ENCODE measurements around the gene EIF3B. TPM values are rescaled to one million over a fixed set of nuclear protein-coding genes. Genes with fewer than 3 reads are reported as not detected.

Gene EIF3B
- total RNA-seq, 4 donors from 2014 or later: 75.3 to 156 (median 97.4) TPM

- H3K9me3 ChIP-seq: no peaks in the 10 kb centered on the region
- peak in 1 of 3 donors; percentile 54 for DNase-seq
- H3K27ac ChIP-seq: no peak overlapping the region
- H3K4me1 ChIP-seq: no peaks in the 10 kb centered on the region
- no peaks in the 10 kb centered on the region for H3K27me3 ChIP-seq
- H3K4me3 ChIP-seq: no peak overlapping the region
- TF ChIP-seq POLR2A (IDR thresholded peaks at IDR 0.05) (no peak), CTCF (IDR thresholded peaks at IDR 0.05) (no peak)
- no peaks in the 10 kb centered on the region for H3K36me3 ChIP-seq
Observed at GRCh38 chr7:2417981-2418481, 63.4 kb downstream of the EIF3B start.

- no peak overlapping the region for H3K4me3 ChIP-seq
- no peaks in the 10 kb centered on the region for H3K9me3 ChIP-seq
- TF ChIP-seq CTCF (IDR thresholded peaks at IDR 0.05) (no peak), POLR2A (IDR thresholded peaks at IDR 0.05) (no peak)
- no peaks in the 10 kb centered on the region for H3K27me3 ChIP-seq
- H3K27ac ChIP-seq: no peak overlapping the region
- DNase-seq: no peak
- no peaks in the 10 kb centered on the region for H3K4me1 ChIP-seq
- no peaks in the 10 kb centered on the region for H3K36me3 ChIP-seq
Observed at GRCh38 chr7:2420216-2420933, 65.7 kb downstream of the EIF3B start.

GRCh38 chr7:2421943-2422310 is 67.3 kb downstream of the EIF3B start:
- no peak overlapping the region for H3K4me3 ChIP-seq
- no peaks in the 10 kb centered on the region for H3K36me3 ChIP-seq
- H3K9me3 ChIP-seq: no peaks in the 10 kb centered on the region
- no peaks in the 10 kb centered on the region for H3K4me1 ChIP-seq
- no peak overlapping the region for H3K27ac ChIP-seq
- no peak for DNase-seq
- no peaks in the 10 kb centered on the region for H3K27me3 ChIP-seq
- TF ChIP-seq CTCF (IDR thresholded peaks at IDR 0.05): no peak
- TF ChIP-seq POLR2A (IDR thresholded peaks at IDR 0.05): no peak

GRCh38 chr7:2425749-2426148 is 71.1 kb downstream of the EIF3B start:
- Histone ChIP-seq H3K4me3 (no peak overlapping the region), H3K27ac (no peak overlapping the region), H3K36me3 (no peaks in the 10 kb centered on the region), H3K9me3 (no peaks in the 10 kb centered on the region), H3K27me3 (no peaks in the 10 kb centered on the region), H3K4me1 (no peaks in the 10 kb centered on the region)
- TF ChIP-seq CTCF (IDR thresholded peaks at IDR 0.05): no peak
- TF ChIP-seq POLR2A (IDR thresholded peaks at IDR 0.05): no peak
- no peak for DNase-seq

Small RNAs within 50 kb of the gene (small RNA-seq; reads per million reads assigned to genes)
- gene AC004840.2: 0 reads per million in 2 donors

Other genes with a start within 250 kb of the EIF3B start
- gene MAD1L1, start 121.9 kb upstream of the EIF3B start, total RNA-seq: 100 to 1,000 TPM in 1 of 4 donors, 10 to 100 TPM in 3; 43.9 to 417 (median 59.1) TPM
- gene MRM2, start 112.6 kb upstream of the EIF3B start, total RNA-seq: 10 to 100 TPM in 3 of 4 donors, 1 to 10 TPM in 1; 8.1 to 19.0 (median 13.0) TPM
- gene NUDT1, start 112.6 kb upstream of the EIF3B start, total RNA-seq: 10 to 100 TPM in 2 of 4 donors, 1 to 10 TPM in 2; 3.2 to 75.1 (median 11.6) TPM
- gene SNX8, start 40.4 kb upstream of the EIF3B start, total RNA-seq: 10 to 100 TPM; 10.5 to 38.8 (median 19.2) TPM
- 10 to 100 TPM in 3 of 4 donors, 1 to 10 TPM in 1; 6.0 to 17.3 (median 13.1) TPM for gene CHST12, start 48.8 kb downstream of the EIF3B start, total RNA-seq
- not detected for gene GRIFIN, start 121.6 kb downstream of the EIF3B start, total RNA-seq
- gene LFNG, start 164.9 kb downstream of the EIF3B start, total RNA-seq: 100 to 1,000 TPM in 1 of 4 donors, 10 to 100 TPM in 3; 22.3 to 104 (median 41.7) TPM
- 10 to 100 TPM; 43.3 to 73.3 (median 54.1) TPM for gene BRAT1, start 200.7 kb downstream of the EIF3B start, total RNA-seq
- 100 to 1,000 TPM in 1 of 4 donors, 10 to 100 TPM in 3; 30.0 to 159 (median 72.2) TPM for gene IQCE, start 204.2 kb downstream of the EIF3B start, total RNA-seq

Data from Peyer's patch (tissue), 4 donors.